K562 (cell line): ENCODE results near the gene EXOC3L1. TPM values are rescaled to one million over a fixed set of nuclear protein-coding genes. Genes with fewer than 3 reads are reported as not detected.
A peak's percentile ranks its signal among the peaks of the same experiment; 100 is the strongest.

Source experiments
- ATAC-seq: fragments of 200-7000 bp; cut with Tn5 transposase; 3 replicates; pipeline ENCODE4 v1.9.1; 2020; ENCODE audit warnings: moderate library complexity
- BruUV-seq: library from RNA; stranded (reverse); fragments of 400-500 nt; replicated peaks from 2 replicates; lab custom pipeline; 2021; lab: Mats Ljungman, UMichigan
- CTCF ChIA-PET: fragments of 300-600 bp; formaldehyde crosslinking; extraction: SDS; loops from one replicate; lab custom pipeline; 2021; ENCODE audit warnings: low intra/inter-chr PET ratio; lab: Yijun Ruan, JAX
- POLR2A ChIA-PET: fragments of 300-600, 350-650 bp; sonication (Branson Sonifier 250); formaldehyde crosslinking; extraction: SDS; loops from one replicate; lab custom pipeline; 2021; ENCODE audit warnings: antibody characterized with exemption, inconsistent platforms; lab: Yijun Ruan, JAX
- DNase-seq, 4 experiments: peaks; one replicate each; pipeline versions ENCODE4 v3.0.0 to v3.0.0-alpha.2; 2011 to 2018; ENCODE audit warnings: low spot score in 3 of 4, mixed read lengths in 3 of 4; ENCODE audit errors: extremely low read depth in 1 of 4
- FAIRE-seq: peaks from 2 replicates; lab custom pipeline; 2011; peaks lifted over from hg19 to GRCh38; lab: Jason Lieb, UNC
- H2AFZ ChIP-seq: 2 replicates; pipeline ENCODE4 v1.6.0; 2011; ENCODE audit warnings: low read depth, low read length, control low read depth, inconsistent platforms
- H3K27ac ChIP-seq: fragments of 200-600 bp; 3 replicates; pipeline ENCODE4 v1.8.0; 2011; ENCODE audit warnings: low read depth, mild to moderate bottlenecking, control low read depth, inconsistent platforms, low read length, moderate library complexity, mixed read lengths; ENCODE audit errors: extremely low read depth
- H3K27me3 ChIP-seq, 2 experiments: fragments of 300-600 bp in 1 of 2; 2 replicates in 1 of 2; 3 replicates in 1 of 2; pipeline versions ENCODE4 v1.6.0 to v1.8.0; 2011; ENCODE audit warnings: inconsistent platforms in 2 of 2, low read length in 2 of 2, mild to moderate bottlenecking in 1 of 2, mixed read lengths in 1 of 2, moderate library complexity in 1 of 2; ENCODE audit not compliant: control insufficient read depth in 2 of 2, insufficient read depth in 2 of 2
- H3K36me3 ChIP-seq: fragments of 300-600 bp; 3 replicates; pipeline ENCODE4 v1.8.0; 2011; ENCODE audit warnings: mild to moderate bottlenecking, low read length, inconsistent platforms; ENCODE audit not compliant: control insufficient read depth, insufficient read depth
- H3K4me1 ChIP-seq, 2 experiments: fragments of 200-600 bp in 1 of 2; replicated peaks in 1 of 2; 2 replicates in 1 of 2; 3 replicates in 1 of 2; pipeline versions ENCODE4 v1.5.1 to v1.8.0; 2011; ENCODE audit warnings: inconsistent platforms in 2 of 2, low read length in 2 of 2, mild to moderate bottlenecking in 1 of 2, mixed read lengths in 1 of 2, moderate library complexity in 1 of 2; ENCODE audit not compliant: control insufficient read depth in 2 of 2, insufficient read depth in 2 of 2
- H3K4me2 ChIP-seq: 2 replicates; pipeline ENCODE4 v1.6.1; 2011; ENCODE audit warnings: low read length, control low read depth, inconsistent platforms, mixed read lengths; ENCODE audit not compliant: insufficient read depth
- H3K4me3 ChIP-seq: fragments of 200-600 bp; sonication (generic), shearing (Covaris generic); 2 replicates; pipeline ENCODE4 v1.5.1; 2016; ENCODE audit warnings: control low read depth, inconsistent platforms
- H3K79me2 ChIP-seq: fragments of 200-600 bp; 3 replicates; pipeline ENCODE4 v1.8.0; 2011; ENCODE audit warnings: low read length, inconsistent platforms; ENCODE audit not compliant: control insufficient read depth, insufficient read depth
- H3K9ac ChIP-seq, 2 experiments: 2 replicates each; pipeline versions ENCODE4 v1.6.0 to v1.6.1; 2011; ENCODE audit warnings: low read depth in 2 of 2, low read length in 2 of 2, control low read depth in 1 of 2, inconsistent platforms in 1 of 2, mild to moderate bottlenecking in 1 of 2, mixed read lengths in 1 of 2; ENCODE audit not compliant: insufficient read depth in 1 of 2
- H3K9me1 ChIP-seq: one replicate; pipeline ENCODE4 v1.6.0; 2011; ENCODE audit warnings: inconsistent platforms, mild to moderate bottlenecking, low read length, moderate library complexity; ENCODE audit not compliant: control insufficient read depth, insufficient read depth
- H3K9me3 ChIP-seq: replicated peaks from 2 replicates; pipeline ENCODE4 v1.5.1; 2011; ENCODE audit warnings: low read depth, low read length, inconsistent platforms; ENCODE audit not compliant: control insufficient read depth, insufficient read depth
- H4K20me1 ChIP-seq: replicated peaks from 2 replicates; pipeline ENCODE4 v1.6.1; 2011; ENCODE audit warnings: low read length, inconsistent platforms, mixed read lengths; ENCODE audit not compliant: control insufficient read depth, insufficient read depth
- NCOA4 ChIP-seq: fragments of 450-650 bp; IDR thresholded peaks from 2 replicates; pipeline ENCODE4 v1.6.1; 2018; ENCODE audit warnings: mild to moderate bottlenecking; ENCODE audit not compliant: partially characterized antibody
- NFIC ChIP-seq: fragments of 450-650 bp; IDR thresholded peaks from 2 replicates; pipeline ENCODE4 v1.6.1; 2017; ENCODE audit warnings: mild to moderate bottlenecking, inconsistent platforms
- POLR2G ChIP-seq: fragments of 200-400 bp; formaldehyde crosslinking; IDR thresholded peaks from 2 replicates; pipeline ENCODE4 v1.6.1; 2017; ENCODE audit warnings: low read depth, mild to moderate bottlenecking, antibody characterized with exemption, low read length, moderate library complexity
- SNRNP70 ChIP-seq: fragments of 200-400 bp; formaldehyde crosslinking; optimal IDR thresholded peaks from 2 replicates; pipeline ENCODE3; 2017; ENCODE audit warnings: low read depth, low read length
- ZFX ChIP-seq: sonication (generic); formaldehyde crosslinking; IDR thresholded peaks from 2 replicates; pipeline ENCODE4 v1.8.0; 2022; ENCODE audit warnings: mild to moderate bottlenecking, missing genetic modification reagents, moderate library complexity
- ZNF384 ChIP-seq: IDR thresholded peaks from 2 replicates; pipeline ENCODE4 v1.6.1; 2012; ENCODE audit warnings: low read depth, low read length, improper control_type of control experiment
- ZNF830 ChIP-seq: fragments of 250-450 bp; sonication (Bioruptor Pico); IDR thresholded peaks from 2 replicates; pipeline ENCODE4 v1.5.0; 2021; ENCODE audit warnings: mild to moderate bottlenecking
- WGBS: fragments of 100-300 bp; shearing (Covaris generic); methylation state at CpG from one replicate; pipeline ENCODE4 v1.1.6; 2016; ENCODE audit warnings: low coverage, mixed read lengths; ENCODE audit not compliant: insufficient coverage; ENCODE audit errors: missing lambda C conversion rate; 5-methylcytosine and 5-hydroxymethylcytosine counted together
- in situ Hi-C: fragments of 300-500 bp; cut with MboI; formaldehyde crosslinking; loops from 4 replicates; pipeline ENCODE4 v1.15.0; 2018; ENCODE audit warnings: inconsistent platforms, mixed read lengths
- intact Hi-C: fragments of 100-400 bp; cut with micrococcal nuclease; formaldehyde crosslinking; loops from 2 replicates; pipeline ENCODE4 v1.14.2; 2022
- polyA plus RNA-seq, 8 experiments: library from polyadenylated mRNA; depleted of rRNA in 4 of 8; stranded (reverse) in 5 of 8; unstranded in 3 of 8; fragments of >200 nt; fragmentation: Nextera tagmentation in 2 of 8; fragmentation: Illumina TruSeq in 1 of 8; extraction: Ambion mirVana in 2 of 8; extraction: Trizol in 1 of 8; gene quantifications; 2 replicates each; pipeline versions ENCODE4 v1.2.1 to v1.2.3, GENCODE V29; 2011 to 2014; ENCODE audit warnings: inconsistent platforms in 1 of 8, missing spikeins in 1 of 8
- total RNA-seq, 7 experiments: library from RNA; depleted of rRNA in 6 of 7; stranded (reverse); fragments of >200 nt in 6 of 7; fragmentation: Illumina TruSeq in 2 of 7; extraction: Trizol in 2 of 7; gene quantifications; 2 replicates each; pipeline versions ENCODE4 v1.2.1 to v1.2.3, GENCODE V29; 2011 to 2021; ENCODE audit warnings: low replicate concordance in 1 of 7

Gene EXOC3L1
- total and polyA plus RNA-seq, 9 of the 15 experiments (the other 6 are each of a cell fraction or from before 2014, with no cell fraction given), result 0.08 TPM; not detected in 8

- no TSS peak for BruUV-seq
- Histone ChIP-seq H3K9me3 (no peaks in the 10 kb centered on the region), H4K20me1 (no peaks in the 10 kb centered on the region), H3K4me1 (peaks cover 20 to 51% of the 10 kb centered on the region in 2 experiments; a peak in 4 of 5 replicates), H3K79me2 (no peaks in the 10 kb centered on the region), H3K9me1 (peaks cover 3% of the 10 kb centered on the region), H3K4me3 (no peak overlapping the region), H3K27ac (no peak overlapping the region), H3K36me3 (no peaks in the 10 kb centered on the region), H3K27me3 (no peaks in the 10 kb centered on the region), H3K9ac (peak overlapping the region in 1 of 2 experiments; percentile 54; a peak in 1 of 4 replicates), H3K4me2 (no peak overlapping the region), H2AFZ (no peak overlapping the region)
- ChIA-PET POLR2A (interaction anchor here (0.7 to 1.1 kb wide), 3 partner anchors 12 to 204 kb away, joined by 3 to 4 read pairs (median 3); no protein-coding TSS in a partner anchor), CTCF (no interaction called here)
- FAIRE-seq, result no peak
- TF ChIP-seq ZFX (CRISPR knock-in tag) (no peak), ZNF384 (no peak)
- 20% methylated on average over 7 of the region's 7 CpGs for WGBS
- in situ Hi-C loops (no loop called here), intact Hi-C loops (no loop called here)
- no peak for DNase-seq
- ATAC-seq, result no peak
These were observed 21.7 kb upstream of the EXOC3L1 start for GRCh38 chr16:67211674-67212073.

GRCh38 chr16:67210069-67210937 lies 20.4 kb upstream of the EXOC3L1 start:
- Histone ChIP-seq H2AFZ (no peak overlapping the region), H3K9me1 (peaks cover 3% of the 10 kb centered on the region), H3K27ac (no peak overlapping the region), H3K9ac (peak overlapping the region in 1 of 2 experiments; percentile 79; a peak in 2 of 4 replicates), H3K79me2 (no peaks in the 10 kb centered on the region), H3K9me3 (no peaks in the 10 kb centered on the region), H3K27me3 (no peaks in the 10 kb centered on the region), H3K4me3 (no peak overlapping the region), H3K4me1 (peaks cover 10 to 43% of the 10 kb centered on the region in 2 experiments; a peak in 4 of 5 replicates), H3K36me3 (0 out of 3 replicates have a peak, but pooled peaks cover 2% of the 10 kb centered on the region), H4K20me1 (no peaks in the 10 kb centered on the region; the same call in 1 of the 2 replicates), H3K4me2 (no peak overlapping the region)
- POLR2A ChIA-PET, result interaction anchor here (0.5 to 2.8 kb wide), 3 partner anchors 13 to 240 kb away, joined by 3 to 9 read pairs (median 8); no protein-coding TSS in a partner anchor
- in situ Hi-C loops, result no loop called here
- DNase-seq (no peak), FAIRE-seq (no peak), ATAC-seq (no peak)
- BruUV-seq, result no TSS peak
- WGBS, result 70% methylated on average over 20 of the region's 25 CpGs
- TF ChIP-seq ZNF830 (CRISPR knock-in tag), result no peak
- peak; percentile 64; the same call in 1 of the 2 replicates for TF ChIP-seq POLR2G
- peak; percentile 11; the same call in 1 of the 2 replicates for TF ChIP-seq NFIC
- TF ChIP-seq NCOA4, result no peak
- peak; percentile 52 for TF ChIP-seq SNRNP70
- intact Hi-C loops, result no loop called here
- CTCF ChIA-PET, result no interaction called here
